A549 treated with ZK216348 at 1 μM for 4 hours (cell line): Measurements from ENCODE around the gene ODAPH. TPM values are rescaled to one million over a fixed set of nuclear protein-coding genes. Genes with fewer than 3 reads are reported as not detected.

Experiments used
- total RNA-seq: library from RNA; stranded (reverse); fragments of 200-300 nt; extraction: Qiagen RNA extraction; gene quantifications from 5 replicates; pipeline ENCODE4 v1.2.3, GENCODE V29; 2022; ENCODE audit warnings: low read depth

ODAPH gene
- 1.6 TPM in 1 of 5 replicates, not detected in the others for total RNA-seq

GRCh38 chr4:75555294-75556164 is at the start of gene ODAPH:
TSS of gene ODAPH (plus strand) at chr4:75556066. CDS start at chr4:75556083, 17 bp downstream.

GRCh38 chr4:75514131-75514948 is 41.5 kb upstream of the ODAPH start, which contains the start of the genes RCHY1 and THAP6:
TSS of gene RCHY1 (minus strand) at chr4:75514403. CDS start at chr4:75514286, 117 bp downstream.
TSS of gene THAP6 (plus strand) at chr4:75514473. CDS start at chr4:75515453, 980 bp downstream.

Other genes with a start within 250 kb of the ODAPH start
- gene RCHY1, start 41.7 kb upstream of the ODAPH start, total RNA-seq, result 13.1 to 19.1 TPM (median 15.6 TPM) in 5 replicates
- 4.2 to 7.0 TPM (median 5.2 TPM) in 5 replicates for gene THAP6, start 41.6 kb upstream of the ODAPH start, total RNA-seq
- gene CDKL2, start 74.5 kb downstream of the ODAPH start, total RNA-seq, result 0.36 to 0.79 TPM (median 0.70 TPM) in 5 replicates
- gene G3BP2, start 117.3 kb downstream of the ODAPH start, total RNA-seq, result 59.1 to 142 TPM (median 81.4 TPM) in 5 replicates
- gene USO1, start 168.5 kb downstream of the ODAPH start, total RNA-seq, result 18.4 to 27.8 TPM (median 25.1 TPM) in 5 replicates